ENCODE results near the gene STIL.

- TF ChIP-seq SUZ12 (IDR thresholded peaks at IDR 0.05; ENCODE audit: extremely low read depth, insufficient read depth, insufficient read length) (no peak), YY1 (IDR thresholded peaks at IDR 0.05; ENCODE audit: insufficient read depth, insufficient read length) (no peak)
Observed at GRCh38 chr1:47249755-47250154, 64.2 kb downstream of the STIL start.
